PFSK-1 (cell line): ENCODE data around the gene SIPA1L3.

Source experiments
- FOXP2 ChIP-seq: optimal IDR thresholded peaks from 2 replicates; pipeline ENCODE3; 2011; ENCODE audit warnings: borderline replicate concordance, control low read depth, inconsistent platforms; ENCODE audit not compliant: insufficient read depth; ENCODE audit errors: extremely low read length, extremely low read depth
- POLR2AphosphoS5 ChIP-seq: IDR thresholded peaks from 2 replicates; pipeline ENCODE4 v1.6.1; 2012; ENCODE audit warnings: low read depth, mild to moderate bottlenecking, control low read depth, low read length, moderate library complexity
- REST ChIP-seq, 2 experiments: IDR thresholded peaks; 2 replicates each; pipeline versions ENCODE4 v1.6.1 to v1.8.0; 2011 to 2012; ENCODE audit warnings: low read depth in 2 of 2, low read length in 2 of 2, control low read depth in 1 of 2, inconsistent platforms in 1 of 2, mild to moderate bottlenecking in 1 of 2, moderate library complexity in 1 of 2; ENCODE audit not compliant: insufficient read depth in 1 of 2
- SIN3A ChIP-seq: IDR thresholded peaks from 2 replicates; pipeline ENCODE4 v1.6.1; 2012; ENCODE audit warnings: mild to moderate bottlenecking, low read length, moderate library complexity, borderline replicate concordance; ENCODE audit not compliant: insufficient read depth
- TAF1 ChIP-seq: IDR thresholded peaks from 2 replicates; pipeline ENCODE4 v1.6.1; 2012; ENCODE audit warnings: low read length, control low read depth, borderline replicate concordance; ENCODE audit not compliant: insufficient read depth

SIPA1L3 gene

GRCh38 chr19:37957176-37957575, 50.2 kb downstream of the SIPA1L3 start:
- TF ChIP-seq POLR2AphosphoS5 (no peak), REST (IDR thresholded peaks at IDR 0.05; ENCODE audit: insufficient read depth in 1 of 2, low read depth in 2 of 2, low read length in 2 of 2) (no peak), TAF1 (no peak), SIN3A (no peak), FOXP2 (no peak)

GRCh38 chr19:37959665-37960114, 52.7 kb downstream of the SIPA1L3 start:
- TF ChIP-seq POLR2AphosphoS5 (no peak), FOXP2 (no peak), SIN3A (no peak), REST (IDR thresholded peaks at IDR 0.05; ENCODE audit: insufficient read depth in 1 of 2, low read depth in 2 of 2, low read length in 2 of 2) (no peak), TAF1 (no peak)

GRCh38 chr19:37961198-37961597, 54.2 kb downstream of the SIPA1L3 start:
- TF ChIP-seq SIN3A (no peak), TAF1 (no peak), FOXP2 (no peak), POLR2AphosphoS5 (no peak), REST (IDR thresholded peaks at IDR 0.05; ENCODE audit: insufficient read depth in 1 of 2, low read depth in 2 of 2, low read length in 2 of 2) (no peak)

- TF ChIP-seq FOXP2 (no peak), SIN3A (no peak), REST (IDR thresholded peaks at IDR 0.05; ENCODE audit: insufficient read depth in 1 of 2, low read depth in 2 of 2, low read length in 2 of 2) (no peak), TAF1 (no peak), POLR2AphosphoS5 (no peak)
Measured at GRCh38 chr19:37963190-37963936, 56.4 kb downstream of the SIPA1L3 start.
